ENCODE results near the gene COX8A.
"Not testable (repeated sequence)": the region's sequence is repeated elsewhere in the genome, so short reads cannot be mapped to it uniquely, and the experiment has no call there.

Gene COX8A

DNA sequence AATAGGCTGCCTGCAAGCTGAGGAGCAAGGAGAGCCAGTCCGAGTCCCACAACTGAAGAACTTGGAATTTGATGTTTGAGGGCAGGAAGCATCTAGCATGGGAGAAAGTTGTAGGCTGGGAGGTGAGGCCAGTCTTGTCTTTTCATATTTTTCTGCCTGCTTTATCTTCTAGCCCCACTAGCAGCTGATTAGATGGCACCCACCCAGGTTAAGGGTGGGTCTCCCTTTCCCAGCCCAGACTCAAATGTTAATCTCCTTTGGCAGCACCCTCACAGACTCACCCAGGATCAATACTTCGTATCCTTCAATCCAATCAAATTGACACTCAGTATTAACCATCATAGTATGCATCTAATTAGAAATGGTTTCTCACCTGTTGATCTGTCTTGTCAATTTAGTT, 5.0 kb upstream of the COX8A start:
- H3K4me3 ChIP-seq (ENCODE audit: low read length): no peak overlapping the region
- H3K9me2 ChIP-seq (replicated peaks; ENCODE audit: insufficient read depth, low read length): no peaks in the 10 kb centered on the region
- no peak for DNase-seq
- H3K36me3 ChIP-seq (replicated peaks; ENCODE audit: insufficient read depth, low read length): no peaks in the 10 kb centered on the region
- no peak overlapping the region for H3K27ac ChIP-seq (ENCODE audit: low read length)
- no peaks in the 10 kb centered on the region for H4K20me1 ChIP-seq (ENCODE audit: insufficient read depth, low read length)
- H3K4me1 ChIP-seq (ENCODE audit: low read length): no peaks in the 10 kb centered on the region
- H2AFZ ChIP-seq (ENCODE audit: low read length): no peak overlapping the region
- no peaks in the 10 kb centered on the region for H3K9me3 ChIP-seq (replicated peaks; ENCODE audit: insufficient read depth, low read length)
- 0 out of 2 replicates have a peak, but pooled peaks cover 3% of the 10 kb centered on the region for H3K27me3 ChIP-seq (replicated peaks; ENCODE audit: insufficient read depth, low read length)
- no peaks in the 10 kb centered on the region for H3F3A ChIP-seq (ENCODE audit: insufficient read depth, low read length)
- TF ChIP-seq EZH2 (optimal IDR thresholded peaks at IDR 0.05; ENCODE audit: low read depth, low read length) (no peak), EZH2phosphoT487 (IDR thresholded peaks at IDR 0.05; ENCODE audit: low read length) (no peak)
- TF ChIP-seq, protein P1, sequence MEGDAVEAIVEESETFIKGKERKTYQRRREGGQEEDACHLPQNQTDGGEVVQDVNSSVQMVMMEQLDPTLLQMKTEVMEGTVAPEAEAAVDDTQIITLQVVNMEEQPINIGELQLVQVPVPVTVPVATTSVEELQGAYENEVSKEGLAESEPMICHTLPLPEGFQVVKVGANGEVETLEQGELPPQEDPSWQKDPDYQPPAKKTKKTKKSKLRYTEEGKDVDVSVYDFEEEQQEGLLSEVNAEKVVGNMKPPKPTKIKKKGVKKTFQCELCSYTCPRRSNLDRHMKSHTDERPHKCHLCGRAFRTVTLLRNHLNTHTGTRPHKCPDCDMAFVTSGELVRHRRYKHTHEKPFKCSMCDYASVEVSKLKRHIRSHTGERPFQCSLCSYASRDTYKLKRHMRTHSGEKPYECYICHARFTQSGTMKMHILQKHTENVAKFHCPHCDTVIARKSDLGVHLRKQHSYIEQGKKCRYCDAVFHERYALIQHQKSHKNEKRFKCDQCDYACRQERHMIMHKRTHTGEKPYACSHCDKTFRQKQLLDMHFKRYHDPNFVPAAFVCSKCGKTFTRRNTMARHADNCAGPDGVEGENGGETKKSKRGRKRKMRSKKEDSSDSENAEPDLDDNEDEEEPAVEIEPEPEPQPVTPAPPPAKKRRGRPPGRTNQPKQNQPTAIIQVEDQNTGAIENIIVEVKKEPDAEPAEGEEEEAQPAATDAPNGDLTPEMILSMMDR (IDR thresholded peaks at IDR 0.05; ENCODE audit: low read length): no peak
- no peak overlapping the region for H3K4me2 ChIP-seq (ENCODE audit: low read depth, low read length)
- H3K79me2 ChIP-seq (ENCODE audit: low read length): peaks cover 1% of the 10 kb centered on the region
- H3K9ac ChIP-seq (ENCODE audit: low read length): no peak overlapping the region

DNA sequence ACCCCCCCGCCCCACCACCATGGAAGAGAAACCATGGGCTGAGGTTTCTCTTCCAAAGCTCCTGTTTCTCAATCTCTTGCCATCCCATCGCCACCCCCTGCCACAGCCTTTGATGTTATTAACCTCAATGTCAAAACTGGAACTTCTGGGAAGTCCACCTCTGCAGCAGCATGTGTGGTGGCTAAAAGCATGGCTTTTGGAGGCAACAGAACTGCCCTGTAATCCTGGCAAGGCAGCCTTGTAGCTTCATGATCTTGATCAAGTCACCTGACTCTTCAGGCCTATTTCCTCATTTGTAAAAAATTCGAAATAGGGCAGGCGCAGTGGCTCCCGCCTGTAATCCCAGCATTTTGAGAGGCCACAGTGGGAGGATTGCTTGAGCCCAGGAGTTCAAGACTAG, 3.5 kb upstream of the COX8A start:
- no peak overlapping the region for H3K4me3 ChIP-seq (ENCODE audit: low read length)
- H3K9me3 ChIP-seq (replicated peaks; ENCODE audit: insufficient read depth, low read length): no peaks in the 10 kb centered on the region
- no peaks in the 10 kb centered on the region for H4K20me1 ChIP-seq (ENCODE audit: insufficient read depth, low read length)
- H3K4me1 ChIP-seq (ENCODE audit: low read length): 0 out of 2 replicates have a peak, but pooled peaks cover 2% of the 10 kb centered on the region
- H3K79me2 ChIP-seq (ENCODE audit: low read length): peaks cover 15% of the 10 kb centered on the region
- DNase-seq: no peak
- TF ChIP-seq, protein P1 (IDR thresholded peaks at IDR 0.05; ENCODE audit: low read length): no peak
- TF ChIP-seq EZH2phosphoT487 (IDR thresholded peaks at IDR 0.05; ENCODE audit: low read length): no peak
- TF ChIP-seq EZH2 (optimal IDR thresholded peaks at IDR 0.05; ENCODE audit: low read depth, low read length): no peak
- H3K27ac ChIP-seq (ENCODE audit: low read length): no peak overlapping the region
- H3K9me2 ChIP-seq (replicated peaks; ENCODE audit: insufficient read depth, low read length): no peaks in the 10 kb centered on the region
- no peaks in the 10 kb centered on the region for H3K36me3 ChIP-seq (replicated peaks; ENCODE audit: insufficient read depth, low read length)
- H3K4me2 ChIP-seq (ENCODE audit: low read depth, low read length): no peak overlapping the region
- no peaks in the 10 kb centered on the region for H3F3A ChIP-seq (ENCODE audit: insufficient read depth, low read length)
- H3K9ac ChIP-seq (ENCODE audit: low read length): no peak overlapping the region
- H3K27me3 ChIP-seq (replicated peaks; ENCODE audit: insufficient read depth, low read length): 0 out of 2 replicates have a peak, but pooled peaks cover 3% of the 10 kb centered on the region
- H2AFZ ChIP-seq (ENCODE audit: low read length): no peak overlapping the region

DNA sequence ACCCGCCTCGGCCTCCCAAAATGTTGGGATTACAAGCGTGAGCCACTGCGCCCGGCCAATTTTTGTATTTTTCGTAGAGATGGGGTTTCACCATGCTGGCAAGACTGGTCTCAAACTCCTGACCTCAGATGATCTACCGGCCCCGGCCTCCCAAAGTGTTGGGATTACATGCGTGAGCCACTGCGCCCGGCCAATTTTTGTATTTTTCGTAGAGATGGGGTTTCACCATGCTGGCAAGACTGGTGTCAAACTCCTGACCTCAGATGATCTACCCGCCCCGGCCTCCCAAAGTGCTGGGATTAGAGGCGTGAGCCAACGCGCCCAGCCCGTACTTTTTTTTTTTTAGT, 535 bp upstream of the COX8A start:
- not testable (repeated sequence) for H3F3A ChIP-seq (ENCODE audit: insufficient read depth, low read length); H4K20me1 ChIP-seq (ENCODE audit: insufficient read depth, low read length); H2AFZ ChIP-seq (ENCODE audit: low read length); H3K27ac ChIP-seq (ENCODE audit: low read length); H3K27me3 ChIP-seq (replicated peaks; ENCODE audit: insufficient read depth, low read length); H3K4me1 ChIP-seq (ENCODE audit: low read length); H3K9ac ChIP-seq (ENCODE audit: low read length); H3K9me3 ChIP-seq (replicated peaks; ENCODE audit: insufficient read depth, low read length); DNase-seq; H3K9me2 ChIP-seq (replicated peaks; ENCODE audit: insufficient read depth, low read length); H3K36me3 ChIP-seq (replicated peaks; ENCODE audit: insufficient read depth, low read length)
- Histone ChIP-seq H3K4me3 (ENCODE audit: low read length) (peak overlapping the region; percentile 45), H3K4me2 (ENCODE audit: low read depth, low read length) (peak overlapping the region; percentile 62; the same call in 1 of the 2 replicates), H3K79me2 (ENCODE audit: low read length) (peaks cover 37% of the 10 kb centered on the region)

DNA sequence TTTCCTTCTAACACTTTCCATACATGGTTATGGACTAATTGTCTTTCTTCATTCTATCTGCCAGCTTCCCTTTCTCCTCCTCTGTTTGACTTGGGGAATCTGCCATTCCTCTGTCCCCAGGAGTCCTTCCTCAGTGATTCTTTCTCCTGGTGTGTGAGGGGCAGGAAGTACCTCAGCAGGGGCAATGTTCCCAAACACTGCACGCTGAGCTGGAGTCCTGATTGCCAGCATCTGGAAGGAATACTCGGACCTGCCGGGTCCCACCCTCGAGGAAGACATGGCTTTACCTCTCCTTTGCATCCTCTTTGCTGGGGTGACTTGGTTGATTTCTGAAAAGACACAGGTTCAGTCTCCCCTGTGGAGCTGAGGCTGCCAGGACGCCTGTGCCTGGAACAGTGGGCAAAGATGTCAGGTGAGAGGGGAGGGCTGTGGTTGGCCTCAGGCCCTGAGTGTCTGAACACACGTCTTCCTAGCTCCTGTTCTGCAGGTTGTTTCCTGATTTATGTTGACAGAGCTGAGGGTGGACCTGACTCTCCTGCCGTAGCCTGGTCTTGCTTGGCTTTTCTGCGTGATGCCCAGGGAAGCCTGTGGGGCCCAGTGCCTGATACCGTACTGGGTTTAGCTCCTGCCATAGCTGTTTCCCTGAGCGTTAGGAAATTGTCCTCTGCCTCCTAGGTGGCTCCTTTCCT, 4.3 kb downstream of the COX8A start:
- Histone ChIP-seq H3K9me3 (replicated peaks; ENCODE audit: insufficient read depth, low read length) (no peaks in the 10 kb centered on the region), H3K9me2 (replicated peaks; ENCODE audit: insufficient read depth, low read length) (no peaks in the 10 kb centered on the region), H3K9ac (ENCODE audit: low read length) (no peak overlapping the region), H3K27me3 (replicated peaks; ENCODE audit: insufficient read depth, low read length) (no peaks in the 10 kb centered on the region), H4K20me1 (ENCODE audit: insufficient read depth, low read length) (no peaks in the 10 kb centered on the region), H3F3A (ENCODE audit: insufficient read depth, low read length) (no peaks in the 10 kb centered on the region), H3K36me3 (replicated peaks; ENCODE audit: insufficient read depth, low read length) (no peaks in the 10 kb centered on the region), H3K4me2 (ENCODE audit: low read depth, low read length) (no peak overlapping the region), H3K27ac (ENCODE audit: low read length) (no peak overlapping the region), H3K79me2 (ENCODE audit: low read length) (peaks cover 48% of the 10 kb centered on the region), H3K4me1 (ENCODE audit: low read length) (0 out of 2 replicates have a peak, but pooled peaks cover 5% of the 10 kb centered on the region), H3K4me3 (ENCODE audit: low read length) (no peak overlapping the region), H2AFZ (ENCODE audit: low read length) (no peak overlapping the region)
- DNase-seq: no peak
- TF ChIP-seq EZH2phosphoT487 (IDR thresholded peaks at IDR 0.05; ENCODE audit: low read length) (no peak), EZH2 (optimal IDR thresholded peaks at IDR 0.05; ENCODE audit: low read depth, low read length) (no peak)
- TF ChIP-seq, protein P1 (IDR thresholded peaks at IDR 0.05; ENCODE audit: low read length): no peak
